ENCODE results near the gene CTNND2.
"Not testable (repeated sequence)": the region's sequence is repeated elsewhere in the genome, so short reads cannot be mapped to it uniquely, and the experiment has no call there.

The CTNND2 gene

GRCh38 chr5:11313694-11314093 is 590.6 kb downstream of the CTNND2 start:
- not testable (repeated sequence) for DNase-seq (ENCODE audit: low read depth in 2 of 2)

DNA sequence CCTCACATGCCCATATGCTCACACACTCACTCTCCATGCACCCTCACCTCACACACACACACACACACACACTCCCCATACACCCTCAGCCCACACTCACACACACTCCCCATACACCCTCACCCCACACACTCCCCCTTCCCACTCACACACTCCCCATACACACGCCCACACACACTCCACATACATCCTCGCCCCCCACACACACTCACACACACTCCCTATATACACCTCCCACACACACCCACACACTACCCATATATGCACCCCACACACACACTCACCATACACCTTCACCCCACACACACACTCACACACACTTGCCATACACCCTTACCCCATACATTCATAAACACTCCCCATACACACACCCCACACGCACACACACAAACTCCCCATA is 592.5 kb downstream of the CTNND2 start:
- no peak for DNase-seq (ENCODE audit: low read depth in 2 of 2)

GRCh38 chr5:11311272-11311671 is 593.0 kb downstream of the CTNND2 start:
- no peak for DNase-seq (ENCODE audit: low read depth in 2 of 2)

DNA sequence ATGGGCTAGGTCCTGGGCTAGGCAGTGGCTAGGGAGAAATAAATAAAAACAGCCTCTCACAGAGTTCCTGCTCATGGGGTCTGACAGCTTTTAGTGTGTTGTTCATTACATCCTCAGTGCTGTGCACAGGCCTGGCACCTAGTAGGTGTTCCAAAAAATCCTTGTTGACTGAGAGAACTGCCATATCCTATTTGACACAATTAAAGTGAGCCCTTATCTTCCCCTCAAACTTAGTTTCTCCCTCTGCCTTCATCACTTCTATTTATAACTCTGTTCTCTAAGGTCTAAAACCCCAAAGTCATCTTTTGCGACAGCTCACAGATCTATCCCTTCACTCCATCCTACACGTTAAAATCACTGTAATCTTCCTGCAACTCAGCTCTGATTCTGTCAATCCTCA is 594.1 kb downstream of the CTNND2 start:
- no peak for DNase-seq (ENCODE audit: low read depth in 2 of 2)

DNA sequence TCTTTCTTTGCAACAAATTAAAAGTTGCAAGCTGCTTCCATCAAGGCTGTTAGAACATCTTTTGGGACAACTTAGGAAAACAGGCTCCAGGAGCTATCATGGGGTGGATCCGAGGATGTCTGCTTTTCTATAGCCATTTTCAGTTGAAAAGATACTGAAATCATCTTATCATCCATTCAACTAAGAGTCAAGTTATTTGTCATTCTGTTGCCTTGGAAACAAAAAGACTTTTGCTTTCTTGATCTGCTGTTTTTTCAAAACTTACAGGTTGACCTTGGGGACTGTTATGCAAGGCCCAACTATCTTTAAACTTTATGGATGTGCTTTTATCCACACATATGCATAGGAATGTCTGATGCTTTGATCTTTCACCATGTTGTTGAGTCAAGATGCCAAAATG is 597.9 kb downstream of the CTNND2 start:
- DNase-seq (ENCODE audit: low read depth in 2 of 2), result no peak

- no peak for DNase-seq (ENCODE audit: low read depth in 2 of 2)
Measured at GRCh38 chr5:11305245-11305644, 599.0 kb downstream of the CTNND2 start.

- no peak for DNase-seq (ENCODE audit: low read depth in 2 of 2)
Measured at GRCh38 chr5:11304641-11305040, 599.6 kb downstream of the CTNND2 start.

DNA sequence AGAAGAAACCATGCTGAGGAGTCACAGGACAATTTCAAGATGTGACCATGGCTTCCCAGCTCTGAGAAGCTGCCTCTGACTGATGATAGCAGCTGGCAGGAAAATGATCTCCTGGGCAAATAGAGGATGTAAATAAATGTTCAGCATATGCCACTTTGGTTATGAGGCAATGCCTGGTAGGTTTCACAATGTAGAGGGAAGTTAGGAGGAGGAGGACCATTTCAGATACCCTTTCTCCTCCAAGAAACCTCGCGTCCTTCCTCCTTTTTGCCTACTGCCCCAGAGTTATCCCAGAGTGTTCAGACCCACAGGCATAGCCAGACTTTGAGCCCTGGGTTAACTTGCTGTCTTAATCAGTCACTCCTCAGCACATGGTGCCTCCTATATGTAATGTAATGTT is 601.6 kb downstream of the CTNND2 start:
- DNase-seq (ENCODE audit: low read depth in 2 of 2), result no peak

GRCh38 chr5:11301171-11301570 is 603.1 kb downstream of the CTNND2 start:
- DNase-seq (ENCODE audit: low read depth in 2 of 2), result no peak

DNA sequence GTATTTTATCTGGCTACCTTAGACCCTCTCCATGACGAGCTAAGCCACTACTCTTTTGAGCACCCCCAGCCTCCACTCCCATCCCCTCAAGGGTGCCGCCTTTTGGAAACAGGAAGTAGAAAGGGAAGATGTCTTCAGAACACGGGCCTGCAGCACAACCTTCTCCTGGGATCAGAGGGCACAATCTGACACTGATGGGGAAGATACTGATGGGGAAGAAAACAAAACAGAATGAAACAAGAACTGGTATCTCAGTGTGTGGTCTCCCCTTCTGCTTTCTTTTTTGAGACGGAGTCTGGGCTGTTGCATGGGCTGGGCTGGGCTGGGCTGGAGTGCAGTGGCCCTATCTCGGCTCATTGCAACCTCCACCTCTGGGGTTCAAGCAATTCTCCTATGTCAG is 603.5 kb downstream of the CTNND2 start:
- DNase-seq (ENCODE audit: low read depth in 2 of 2), result no peak

- no peak for DNase-seq (ENCODE audit: low read depth in 2 of 2)
Measured at GRCh38 chr5:11298877-11299276, 605.4 kb downstream of the CTNND2 start.

DNA sequence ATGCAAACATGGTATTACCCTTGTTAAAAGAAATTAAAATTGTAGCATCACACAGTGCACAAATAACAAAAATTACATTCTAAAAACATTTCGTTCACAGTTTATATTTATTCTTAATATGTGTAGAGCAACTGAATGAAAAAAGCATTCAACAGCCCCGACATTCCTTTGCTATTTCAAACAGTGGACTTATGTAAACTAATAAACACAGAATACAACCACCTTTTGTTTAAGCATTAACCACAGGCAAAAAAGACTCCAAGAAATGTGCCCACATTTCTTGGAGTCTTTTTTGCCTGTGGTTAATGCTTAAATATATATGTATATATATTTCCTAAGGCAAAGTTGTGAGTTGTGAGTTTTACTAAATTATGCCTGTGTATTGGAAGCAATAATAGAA is 610.7 kb downstream of the CTNND2 start:
- DNase-seq (ENCODE audit: low read depth in 2 of 2), result no peak

GRCh38 chr5:11292648-11293356 is 611.4 kb downstream of the CTNND2 start:
- no peak for DNase-seq (ENCODE audit: low read depth in 2 of 2)

- no peak for DNase-seq (ENCODE audit: low read depth in 2 of 2)
Measured at GRCh38 chr5:11289733-11290132, 614.5 kb downstream of the CTNND2 start.

- no peak for DNase-seq (ENCODE audit: low read depth in 2 of 2)
Measured at GRCh38 chr5:11289208-11289607, 615.0 kb downstream of the CTNND2 start.

GRCh38 chr5:11281842-11282241 is 622.4 kb downstream of the CTNND2 start:
- DNase-seq (ENCODE audit: low read depth in 2 of 2), result no peak

- no peak for DNase-seq (ENCODE audit: low read depth in 2 of 2)
Measured at GRCh38 chr5:11277323-11277722, 626.9 kb downstream of the CTNND2 start.

DNA sequence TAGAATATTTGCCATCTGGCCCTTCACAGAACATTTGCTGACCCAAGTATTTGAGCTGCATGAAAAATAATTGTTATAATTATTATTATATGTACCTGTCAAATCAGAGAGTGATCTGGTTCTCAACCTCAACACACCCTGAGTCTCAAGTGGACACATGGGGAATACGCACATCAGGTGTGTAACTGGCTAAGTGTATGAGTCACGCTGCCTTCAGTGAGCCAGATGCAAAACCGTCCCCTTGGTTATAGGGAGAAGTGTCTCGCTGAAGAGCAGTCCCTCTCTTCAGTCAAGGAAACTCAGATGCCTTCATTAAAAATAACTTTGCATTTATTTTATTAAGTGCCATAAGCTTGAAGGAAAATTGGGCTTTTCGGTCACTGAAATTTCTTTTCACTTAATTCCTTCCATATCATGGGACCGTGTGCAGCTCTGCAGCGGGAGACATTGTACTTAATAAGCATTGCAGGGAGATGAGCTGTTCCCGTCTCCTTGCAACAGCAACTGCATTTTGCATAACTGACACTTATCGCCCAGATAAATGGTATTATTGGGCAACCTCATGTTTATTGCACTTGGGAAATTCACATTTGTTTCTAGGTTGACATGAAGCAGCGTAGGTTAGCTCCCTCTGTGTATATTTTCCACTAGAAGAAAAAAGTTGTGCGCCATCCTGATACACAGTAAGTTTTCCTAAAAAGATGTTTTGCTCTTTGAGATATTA is 630.9 kb downstream of the CTNND2 start:
- no peak for DNase-seq (ENCODE audit: low read depth in 2 of 2)

DNA sequence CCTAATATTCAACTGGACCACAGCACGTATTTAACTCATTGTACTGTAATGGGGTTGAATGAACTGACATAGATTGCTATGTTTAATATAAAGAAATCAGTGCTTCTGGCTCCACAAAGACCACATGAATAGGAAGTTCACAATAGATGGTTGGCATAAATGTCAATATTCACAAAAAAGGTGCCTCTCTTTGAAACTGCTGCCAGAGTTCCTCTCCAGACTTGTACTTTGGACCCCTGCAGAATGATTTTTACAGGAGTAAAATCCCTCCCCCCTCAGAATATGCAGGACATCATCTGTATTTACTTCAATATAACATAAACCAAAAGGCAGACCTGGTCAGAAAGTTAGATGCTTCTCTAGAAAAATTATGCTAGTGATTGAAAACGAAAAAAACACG is 634.7 kb downstream of the CTNND2 start:
- no peak for DNase-seq (ENCODE audit: low read depth in 2 of 2)

DNA sequence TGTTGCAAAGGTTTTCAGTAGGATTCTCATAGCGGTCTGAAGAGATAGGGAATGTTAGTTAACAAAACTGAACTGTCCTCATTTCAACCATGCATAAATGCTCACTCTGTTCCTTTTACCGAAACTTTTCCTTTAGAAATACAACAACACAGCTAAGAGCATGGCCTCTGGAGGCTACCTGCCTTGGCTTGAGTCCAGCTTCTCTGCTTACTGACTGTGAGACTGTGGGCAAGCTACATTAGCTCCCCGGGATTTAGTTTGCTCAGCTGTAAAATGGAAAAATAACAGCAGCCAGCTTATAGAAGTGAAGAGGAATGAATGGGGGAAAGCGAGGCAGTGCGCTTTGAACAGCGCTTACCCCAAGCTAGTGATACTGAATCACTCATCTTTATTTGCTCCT is 635.4 kb downstream of the CTNND2 start:
- DNase-seq (ENCODE audit: low read depth in 2 of 2), result no peak

GRCh38 chr5:11266331-11266730 is 637.9 kb downstream of the CTNND2 start:
- DNase-seq (ENCODE audit: low read depth in 2 of 2), result no peak

- DNase-seq (ENCODE audit: low read depth in 2 of 2), result no peak
Measured at GRCh38 chr5:11261241-11261640, 643.0 kb downstream of the CTNND2 start.

GRCh38 chr5:11258001-11258400 is 646.2 kb downstream of the CTNND2 start:
- no peak for DNase-seq (ENCODE audit: low read depth in 2 of 2)

- DNase-seq (ENCODE audit: low read depth in 2 of 2), result no peak
Measured at GRCh38 chr5:11252523-11252922, 651.7 kb downstream of the CTNND2 start.
